Parathyroid adenoma (tissue), 2 donors: ENCODE results near the gene NHS.

Experiments
- H2AFZ ChIP-seq: fragments of 300-600 bp; sonication (generic); one replicate; pipeline ENCODE4 v1.7.0; 2017; ENCODE audit warnings: antibody characterized with exemption, mild to moderate bottlenecking
- H3K27ac ChIP-seq: fragments of 300-600 bp; sonication (generic); one replicate; pipeline ENCODE4 v1.7.0; 2017
- H3K27me3 ChIP-seq: fragments of 300-600 bp; sonication (generic); one replicate; pipeline ENCODE4 v1.7.0; 2017; ENCODE audit warnings: low read length; ENCODE audit not compliant: control insufficient read depth, insufficient read depth
- H3K36me3 ChIP-seq: fragments of 300-600 bp; sonication (generic); one replicate; pipeline ENCODE4 v1.7.0; 2017; ENCODE audit warnings: low read length; ENCODE audit not compliant: control insufficient read depth, insufficient read depth
- H3K4me1 ChIP-seq: fragments of 300-600 bp; sonication (generic); one replicate; pipeline ENCODE4 v1.7.0; 2017; ENCODE audit warnings: control low read depth
- H3K4me2 ChIP-seq: fragments of 300-600 bp; sonication (generic); one replicate; pipeline ENCODE4 v1.7.0; 2017; ENCODE audit warnings: low read length
- H3K4me3 ChIP-seq: fragments of 300-600 bp; sonication (generic); one replicate; pipeline ENCODE4 v1.7.0; 2017; ENCODE audit warnings: low read depth, low read length
- H3K79me2 ChIP-seq: fragments of 300-600 bp; sonication (generic); one replicate; pipeline ENCODE4 v1.7.0; 2017; ENCODE audit warnings: control low read depth
- H3K9ac ChIP-seq: fragments of 300-600 bp; sonication (generic); one replicate; pipeline ENCODE4 v1.7.0; 2017; ENCODE audit warnings: mild to moderate bottlenecking
- H3K9me3 ChIP-seq: fragments of 300-600 bp; sonication (generic); one replicate; pipeline ENCODE4 v1.7.0; 2017; ENCODE audit warnings: low read length; ENCODE audit not compliant: control insufficient read depth
- CTCF ChIP-seq: fragments of 300-600 bp; sonication (generic); IDR thresholded peaks from one replicate; pipeline ENCODE4 v1.7.0; 2017; ENCODE audit warnings: antibody characterized with exemption, mild to moderate bottlenecking
- donor health status: primary hyperparathyroidism.

The NHS gene

DNA sequence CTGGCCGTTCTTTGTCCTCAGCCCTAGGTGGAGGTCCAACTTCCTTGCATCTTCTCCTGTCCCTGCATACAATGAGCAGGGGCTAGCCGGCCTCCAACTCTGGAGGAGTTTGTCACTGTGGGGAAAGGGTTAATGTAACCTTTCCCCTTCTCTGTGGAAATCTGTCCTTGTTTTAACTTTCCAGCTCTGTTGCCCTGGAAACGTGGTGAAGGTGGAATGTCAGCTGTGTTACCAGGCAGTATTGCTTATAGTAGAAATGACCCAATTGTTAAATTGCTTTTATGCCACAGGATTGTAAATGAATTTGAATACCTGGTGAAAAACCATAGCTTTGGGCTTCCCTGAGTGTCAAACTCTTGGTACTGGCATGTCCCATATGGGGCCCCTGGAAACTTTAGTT is 230.7 kb downstream of the NHS start:
- Histone ChIP-seq H3K27me3 (no peaks in the 10 kb centered on the region), H3K9ac (no peak overlapping the region), H3K27ac (no peak overlapping the region), H3K79me2 (no peaks in the 10 kb centered on the region), H3K4me3 (no peak overlapping the region), H2AFZ (peak overlapping the region; percentile 33), H3K36me3 (no peaks in the 10 kb centered on the region), H3K4me2 (no peak overlapping the region), H3K9me3 (no peaks in the 10 kb centered on the region), H3K4me1 (peaks cover 12% of the 10 kb centered on the region)
- TF ChIP-seq CTCF, result no peak

DNA sequence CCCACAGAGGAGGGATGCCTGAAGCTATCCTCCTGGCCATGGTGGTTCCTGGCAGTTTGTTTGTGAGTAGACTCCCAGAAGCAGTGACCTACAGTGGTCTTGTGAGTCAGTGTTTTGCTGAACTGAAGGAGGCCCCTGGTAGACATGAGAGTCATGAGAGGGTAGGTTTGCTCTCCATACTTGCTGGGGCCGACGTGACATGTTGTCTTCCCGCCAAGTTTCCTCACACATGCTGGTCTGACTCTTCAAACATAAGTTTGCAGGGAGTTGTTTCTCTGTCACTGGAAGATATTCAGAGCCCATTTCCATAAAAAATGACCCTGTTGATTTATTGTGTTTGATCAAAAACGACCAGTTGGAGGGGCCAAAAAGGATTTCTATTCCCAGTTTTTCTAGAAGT is 231.2 kb downstream of the NHS start:
- peaks cover 13% of the 10 kb centered on the region for H3K4me1 ChIP-seq
- no peaks in the 10 kb centered on the region for H3K36me3 ChIP-seq
- H3K4me2 ChIP-seq, result no peak overlapping the region
- peak overlapping the region; percentile 33 for H2AFZ ChIP-seq
- H3K9me3 ChIP-seq, result no peaks in the 10 kb centered on the region
- no peaks in the 10 kb centered on the region for H3K79me2 ChIP-seq
- no peak overlapping the region for H3K27ac ChIP-seq
- no peaks in the 10 kb centered on the region for H3K27me3 ChIP-seq
- no peak for TF ChIP-seq CTCF
- no peak overlapping the region for H3K9ac ChIP-seq
- no peak overlapping the region for H3K4me3 ChIP-seq

DNA sequence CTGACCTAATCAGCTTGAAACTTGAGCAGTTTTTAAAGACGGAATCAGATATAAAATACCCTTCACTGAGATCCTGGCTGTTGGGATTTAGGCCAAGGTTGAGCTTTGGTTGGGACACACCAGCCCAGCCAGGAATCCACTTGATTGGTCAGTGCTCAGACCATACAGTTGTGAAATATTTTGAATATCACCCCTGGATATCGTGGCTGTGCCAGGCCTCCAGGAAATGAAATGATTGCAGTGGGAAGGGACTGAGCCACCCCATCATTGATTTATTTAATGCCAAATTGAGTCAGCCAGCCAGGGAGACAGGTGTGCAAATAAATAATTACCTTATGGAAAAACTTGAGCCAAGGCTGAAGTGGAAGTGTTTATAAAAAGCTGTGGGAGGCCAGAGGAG is 233.9 kb downstream of the NHS start:
- H3K36me3 ChIP-seq, result no peaks in the 10 kb centered on the region
- H3K9ac ChIP-seq, result no peak overlapping the region
- peaks cover 19% of the 10 kb centered on the region for H3K4me1 ChIP-seq
- H3K27ac ChIP-seq, result peak overlapping the region; percentile 51
- no peaks in the 10 kb centered on the region for H3K9me3 ChIP-seq
- no peak for TF ChIP-seq CTCF
- no peaks in the 10 kb centered on the region for H3K79me2 ChIP-seq
- no peaks in the 10 kb centered on the region for H3K27me3 ChIP-seq
- no peak overlapping the region for H3K4me3 ChIP-seq
- H3K4me2 ChIP-seq, result no peak overlapping the region
- H2AFZ ChIP-seq, result no peak overlapping the region

DNA sequence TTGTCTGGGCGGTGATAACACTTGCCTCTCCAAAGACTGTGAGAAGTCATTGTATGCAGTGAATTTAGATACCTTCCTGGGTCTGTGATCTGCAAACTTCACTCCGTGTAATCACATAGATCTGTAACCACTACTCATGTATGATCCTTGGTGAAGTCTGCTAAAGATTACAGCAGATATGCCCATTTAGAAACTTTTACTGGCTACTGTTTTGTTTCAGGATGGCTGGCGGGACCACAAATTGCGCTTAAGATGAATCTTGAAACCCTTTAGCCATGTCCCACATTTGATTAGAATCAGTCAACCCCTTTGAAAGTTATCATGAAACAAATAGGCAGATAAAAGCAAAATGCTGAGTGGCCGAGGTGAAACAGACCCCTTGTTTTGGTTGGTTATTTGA is 235.8 kb downstream of the NHS start:
- Histone ChIP-seq H3K9ac (no peak overlapping the region), H3K27me3 (no peaks in the 10 kb centered on the region)

More for the DNA sequence above, 235.8 kb downstream of the NHS start:
- Histone ChIP-seq H3K4me3 (no peak overlapping the region), H3K4me1 (peaks cover 17% of the 10 kb centered on the region), H2AFZ (no peak overlapping the region), H3K4me2 (peak overlapping the region; percentile 12), H3K9me3 (no peaks in the 10 kb centered on the region), H3K36me3 (no peaks in the 10 kb centered on the region), H3K79me2 (no peaks in the 10 kb centered on the region), H3K27ac (peak overlapping the region; percentile 37)
- TF ChIP-seq CTCF, result no peak
